GOT3 (cell line): Measurements from ENCODE around the gene DLEC1.
"Not testable (repeated sequence)": the region's sequence is repeated elsewhere in the genome, so short reads cannot be mapped to it uniquely, and the experiment has no call there.

Experiments used
- DNase-seq: peaks from one replicate; lab custom pipeline; 2025; ENCODE audit warnings: mixed read lengths; lab: John Stamatoyannopoulos, UW

Gene DLEC1

DNA sequence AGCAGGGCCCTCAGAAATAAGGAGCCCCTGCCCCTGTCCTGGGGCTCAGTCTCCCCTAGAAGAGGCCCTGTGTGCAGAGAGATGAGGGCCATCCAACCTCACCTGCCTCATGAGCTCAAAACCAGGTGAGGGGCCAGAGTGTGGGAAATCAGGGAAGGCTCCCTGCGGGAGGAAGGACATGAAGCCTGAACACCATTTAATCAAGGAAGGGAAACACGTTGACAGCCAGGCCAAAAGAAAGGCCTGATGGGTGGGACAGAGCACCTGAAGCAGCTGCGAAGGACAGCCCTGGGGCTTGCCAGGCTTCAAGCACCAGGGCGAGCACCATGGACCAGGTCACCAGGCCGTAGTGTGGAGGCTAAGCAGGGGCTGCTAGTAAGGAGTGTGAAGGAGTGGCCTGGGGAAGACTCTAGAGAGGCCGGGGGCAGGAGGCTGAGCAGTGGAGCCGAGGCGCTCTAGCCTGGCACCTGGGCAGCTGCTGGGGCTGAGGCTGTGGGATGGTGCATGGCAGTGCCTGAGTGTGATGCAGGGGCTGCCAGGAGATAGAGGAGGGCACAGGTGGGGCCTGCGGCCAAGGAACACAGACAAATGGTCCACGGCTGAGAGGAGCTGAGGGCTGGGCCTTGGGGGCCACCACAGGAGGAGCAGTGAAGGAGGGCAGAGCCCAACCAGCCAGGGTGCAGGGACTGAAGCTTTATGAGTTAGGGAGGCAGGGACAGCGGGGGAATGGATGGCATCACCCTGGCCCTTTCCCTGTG, 81.9 kb downstream of the DLEC1 start:
- DNase-seq: no peak

DNA sequence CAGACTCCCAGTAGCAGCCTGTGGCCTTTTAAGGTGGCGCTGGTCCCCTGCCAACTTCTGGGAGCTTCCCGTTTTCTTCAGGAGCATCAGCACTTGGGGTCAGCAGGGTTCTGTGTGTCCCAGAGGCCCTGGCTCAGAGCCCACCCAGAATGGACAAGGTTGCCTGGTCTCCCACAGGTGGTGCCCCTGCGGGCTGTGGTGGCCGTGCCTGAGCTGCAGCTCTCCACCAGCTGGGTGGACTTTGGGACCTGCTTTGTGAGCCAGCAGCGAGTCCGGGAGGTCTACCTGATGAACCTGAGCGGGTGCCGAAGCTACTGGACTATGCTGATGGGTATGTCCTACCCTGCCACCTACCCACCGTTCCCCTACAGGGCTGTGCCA, 82.4 kb downstream of the DLEC1 start:
- DNase-seq: no peak

DNA sequence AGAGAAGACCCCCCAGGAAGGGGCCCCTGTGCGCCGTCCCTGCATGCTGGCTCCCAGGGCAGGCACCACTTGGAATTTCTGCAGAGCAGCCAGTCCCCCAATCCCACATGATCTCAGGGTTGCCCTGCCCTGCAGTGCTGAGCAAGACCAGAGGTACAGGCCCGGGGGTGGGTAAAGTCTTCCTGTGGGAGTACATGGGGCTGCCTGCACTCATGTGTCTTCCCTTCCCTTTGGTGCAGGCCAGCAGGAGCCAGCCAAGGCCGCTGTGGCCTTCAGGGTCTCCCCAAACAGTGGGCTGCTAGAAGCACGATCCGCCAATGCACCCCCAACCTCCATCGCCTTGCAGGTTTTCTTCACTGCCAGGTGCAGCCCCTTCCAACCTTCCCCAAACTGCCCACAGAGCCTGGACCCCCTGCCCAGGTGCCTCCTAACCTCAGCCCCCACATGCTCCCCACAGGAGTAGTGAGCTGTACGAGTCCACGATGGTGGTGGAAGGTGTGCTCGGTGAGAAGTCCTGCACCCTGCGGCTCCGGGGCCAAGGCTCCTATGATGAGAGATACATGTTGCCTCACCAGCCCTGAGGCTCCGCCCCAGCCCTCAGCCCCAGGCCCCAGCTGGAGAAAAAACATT, 82.9 kb downstream of the DLEC1 start:
- no peak for DNase-seq

DNA sequence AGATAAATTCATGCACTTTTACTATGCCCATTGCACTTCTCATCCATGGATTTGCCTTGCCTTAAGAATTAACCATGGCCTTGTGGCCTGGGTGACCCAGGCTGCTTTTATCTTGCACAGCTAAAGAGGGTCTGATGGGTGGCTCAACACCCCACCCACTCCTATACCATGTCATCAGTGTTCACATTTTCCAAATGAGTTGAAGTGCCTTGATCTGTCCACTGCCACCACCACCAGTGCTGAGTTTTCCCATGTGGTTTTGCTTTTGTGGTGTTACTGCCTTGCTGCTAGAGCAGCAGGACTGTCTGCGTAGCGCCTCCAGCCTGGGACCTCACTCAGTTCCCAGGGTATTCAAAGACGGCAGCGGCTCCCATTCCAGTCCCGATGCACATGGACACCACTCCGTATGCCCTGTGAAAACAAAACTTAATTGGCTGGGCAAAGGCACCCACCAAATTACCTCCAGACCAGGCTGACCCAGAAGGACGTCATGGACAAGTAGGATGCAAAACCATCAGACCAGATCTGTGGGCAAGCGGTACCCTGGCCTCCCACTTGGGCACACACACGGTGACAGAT, 83.8 kb downstream of the DLEC1 start:
- DNase-seq: no peak

DNA sequence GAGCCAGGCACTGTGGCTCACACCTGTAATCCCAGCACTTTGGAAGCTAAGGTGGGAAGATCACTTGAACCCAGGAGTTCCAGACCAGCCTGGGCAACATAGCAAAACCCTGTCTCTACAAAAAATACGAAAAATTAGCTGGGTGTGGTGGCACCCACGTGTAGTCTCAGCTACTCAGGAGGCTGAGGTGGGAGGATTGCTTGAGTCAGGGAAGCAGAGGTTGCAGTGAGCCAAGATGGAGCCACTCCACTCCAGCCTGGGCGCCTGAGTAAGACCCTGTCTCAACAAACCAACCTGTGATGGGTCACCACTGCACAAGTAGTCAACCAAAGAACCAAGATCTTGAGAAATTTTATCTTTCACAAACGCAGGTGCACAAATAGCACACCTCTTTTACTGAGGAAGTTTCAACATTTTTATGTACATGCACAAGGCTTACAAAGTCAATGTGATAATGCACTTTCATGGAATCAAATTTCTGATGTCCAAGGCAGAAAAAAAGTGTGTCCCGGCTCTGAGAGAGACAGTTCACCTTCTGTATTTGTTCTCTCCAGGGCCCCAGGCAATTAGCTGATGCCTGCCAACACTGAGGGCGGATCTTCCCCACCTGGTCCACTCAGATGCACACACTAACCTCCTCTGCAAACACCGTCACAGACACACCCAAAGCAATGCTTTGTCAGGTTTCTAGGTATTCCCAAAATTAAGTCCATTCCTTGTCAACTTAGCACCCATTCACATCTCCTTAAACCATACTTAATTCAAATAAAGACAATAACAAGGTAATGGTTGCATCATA, 85.5 kb downstream of the DLEC1 start:
- DNase-seq: no peak

DNA sequence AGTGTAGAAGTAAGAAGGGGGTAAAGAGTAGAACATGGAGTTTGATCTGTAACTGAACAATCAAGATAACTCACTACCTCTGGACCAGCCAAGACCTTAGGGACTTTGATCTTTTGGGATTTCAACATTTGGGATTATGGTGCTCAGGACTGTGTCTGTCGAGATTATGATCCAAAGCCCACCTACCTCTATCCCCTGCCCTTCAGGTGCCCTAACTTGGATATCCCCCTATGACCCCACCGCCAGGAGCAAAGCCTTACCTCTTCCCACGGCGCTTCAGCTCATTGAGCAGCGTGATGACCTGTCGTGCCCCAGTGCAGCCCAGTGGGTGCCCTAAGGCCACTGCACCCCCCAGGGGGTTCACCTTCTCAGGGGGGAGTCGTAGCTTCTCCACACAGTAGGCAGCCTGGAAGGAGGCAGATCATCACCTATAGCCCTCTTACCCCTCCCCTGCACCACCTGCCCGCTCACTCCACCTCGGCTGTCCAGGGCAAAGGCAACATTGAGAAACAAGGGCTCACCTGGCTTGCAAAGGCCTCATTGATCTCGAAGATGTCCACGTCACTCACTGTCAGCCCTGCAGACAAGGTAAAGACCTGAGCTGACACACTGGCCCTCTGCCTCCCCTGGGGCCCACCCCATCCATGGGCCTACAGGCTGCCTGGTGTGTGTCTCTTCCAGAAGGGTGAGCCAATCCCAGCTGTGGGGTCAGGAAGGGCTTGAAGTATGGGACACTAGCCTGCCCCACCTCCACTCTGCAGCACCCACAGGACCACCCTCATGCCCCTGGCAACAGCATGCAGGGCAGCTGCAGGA, 86.5 kb downstream of the DLEC1 start:
- DNase-seq: no peak

DNA sequence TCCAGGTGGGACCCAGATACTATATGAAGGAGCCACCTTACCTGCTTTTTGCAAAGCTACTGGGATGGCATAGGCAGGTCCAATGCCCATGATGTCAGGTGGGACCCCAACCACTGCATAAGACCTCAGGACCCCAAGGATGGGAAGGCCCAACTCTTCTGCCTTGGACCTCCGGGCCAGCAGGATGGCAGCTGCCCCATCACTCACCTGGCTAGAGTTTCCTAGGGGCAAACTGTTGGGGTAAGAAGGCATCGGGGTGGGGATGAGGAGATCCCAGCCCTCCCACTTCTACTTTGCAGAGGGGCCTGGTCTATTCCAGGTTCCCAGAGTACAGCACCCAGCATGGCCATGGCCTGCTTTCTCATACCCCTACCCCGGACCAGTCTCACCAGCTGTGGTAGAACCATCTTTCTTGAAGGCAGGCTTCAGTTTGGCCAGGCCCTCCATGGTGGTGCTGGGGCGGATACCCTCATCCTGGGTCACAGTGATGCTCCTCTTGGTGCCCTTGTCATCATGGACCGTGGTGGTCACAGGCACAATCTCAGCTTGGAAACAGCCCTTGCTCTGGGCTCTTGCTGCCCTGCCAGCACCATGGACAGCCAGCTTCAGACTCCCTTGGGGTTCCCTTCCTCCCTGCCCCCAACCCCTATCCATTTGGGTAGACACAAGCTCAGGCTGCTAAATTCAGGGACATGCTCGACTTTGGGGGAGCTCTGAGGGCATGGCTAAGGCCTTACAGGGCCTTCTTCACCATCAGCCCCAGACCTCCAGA, 87.3 kb downstream of the DLEC1 start:
- no peak for DNase-seq

DNA sequence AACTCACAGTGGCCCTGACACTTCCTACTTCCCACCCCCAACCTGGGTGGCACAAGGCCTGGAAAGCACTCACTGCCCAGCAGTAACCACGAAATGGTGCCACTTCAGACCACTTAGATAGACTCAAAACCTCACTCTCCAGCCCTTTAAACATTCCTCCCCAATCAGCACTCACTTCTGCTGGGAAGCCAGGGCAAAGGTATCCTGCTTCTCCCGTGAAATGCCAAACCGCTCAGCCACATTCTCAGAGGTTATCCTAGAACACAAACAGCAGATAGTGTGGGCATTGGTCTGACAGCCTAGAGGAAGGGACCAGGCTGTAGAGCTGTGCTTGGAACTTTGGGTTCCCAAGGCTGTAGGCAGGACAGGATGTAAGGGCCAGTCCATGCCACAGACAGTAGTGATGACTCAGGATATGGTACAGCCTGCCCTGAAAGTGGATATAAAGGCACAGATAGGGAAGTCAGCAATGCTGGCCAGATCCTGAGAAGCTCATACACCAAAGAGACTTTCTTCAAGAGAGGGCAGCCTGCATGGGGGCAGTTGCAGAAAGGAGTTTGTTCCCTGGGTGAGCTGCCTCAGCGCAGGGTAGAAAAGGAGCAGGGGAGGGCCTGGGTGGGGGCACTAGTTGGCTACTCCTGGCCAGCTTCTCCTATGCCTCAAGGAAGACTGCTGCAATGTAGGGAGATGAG, 88.7 kb downstream of the DLEC1 start:
- DNase-seq: no peak

DNA sequence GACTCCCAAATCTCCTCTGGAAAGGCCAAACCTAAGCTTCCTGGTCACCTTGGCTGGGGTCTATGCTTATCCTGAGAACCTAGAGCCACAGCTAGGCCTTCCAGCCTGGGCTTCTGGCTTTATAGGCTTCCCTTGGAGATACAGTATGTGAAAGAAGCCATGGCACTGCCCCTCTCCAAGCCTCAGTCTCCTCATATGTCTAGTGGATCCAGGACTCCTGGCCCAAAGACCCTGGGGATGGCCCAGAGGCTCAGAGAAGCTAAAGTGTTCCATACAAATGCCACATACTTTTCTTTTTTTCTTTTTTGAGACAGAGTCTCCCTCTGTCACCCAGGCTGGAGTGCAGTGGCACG, 89.3 kb downstream of the DLEC1 start:
- DNase-seq: no peak

DNA sequence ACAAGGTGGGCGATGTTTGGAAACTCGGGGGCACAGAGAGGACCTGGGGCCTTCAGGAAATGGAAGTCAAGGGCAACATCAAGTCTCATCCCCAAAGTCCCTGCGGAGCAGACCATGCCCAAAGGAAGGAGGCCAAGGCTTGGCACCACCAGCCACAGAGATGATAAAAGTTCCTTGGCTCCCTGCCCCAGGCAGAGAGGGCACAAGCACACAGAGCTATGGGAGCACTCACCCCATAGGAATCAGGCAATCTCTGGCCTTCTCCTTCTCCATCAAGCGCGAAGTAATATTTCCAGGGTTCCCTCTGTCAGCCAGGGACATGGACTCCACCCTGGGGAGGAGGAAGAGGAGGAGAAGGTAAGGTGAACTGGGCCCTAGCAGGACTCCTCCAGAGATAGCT, 90.0 kb downstream of the DLEC1 start:
- no peak for DNase-seq

DNA sequence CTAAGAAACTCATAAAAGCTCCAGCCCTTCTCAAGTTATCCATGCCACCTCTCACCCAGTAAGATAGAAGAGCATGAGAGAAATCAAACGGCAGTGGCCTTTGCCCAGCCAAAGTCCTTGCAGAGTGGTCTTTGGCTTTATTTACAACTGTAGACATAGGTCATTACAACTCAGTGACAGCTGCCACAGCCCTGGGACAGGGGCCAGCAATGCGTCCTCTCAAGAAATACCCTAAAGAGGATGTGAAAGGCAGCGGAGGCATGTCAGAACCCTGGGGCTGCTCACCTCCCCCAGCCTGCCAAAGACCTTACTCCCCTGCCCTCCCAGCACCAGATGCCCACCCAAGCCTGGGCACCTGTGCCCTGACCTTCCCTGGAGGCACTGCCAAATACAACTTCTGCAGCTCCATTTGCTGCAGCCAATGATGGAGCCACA, 91.6 kb downstream of the DLEC1 start:
- no peak for DNase-seq

DNA sequence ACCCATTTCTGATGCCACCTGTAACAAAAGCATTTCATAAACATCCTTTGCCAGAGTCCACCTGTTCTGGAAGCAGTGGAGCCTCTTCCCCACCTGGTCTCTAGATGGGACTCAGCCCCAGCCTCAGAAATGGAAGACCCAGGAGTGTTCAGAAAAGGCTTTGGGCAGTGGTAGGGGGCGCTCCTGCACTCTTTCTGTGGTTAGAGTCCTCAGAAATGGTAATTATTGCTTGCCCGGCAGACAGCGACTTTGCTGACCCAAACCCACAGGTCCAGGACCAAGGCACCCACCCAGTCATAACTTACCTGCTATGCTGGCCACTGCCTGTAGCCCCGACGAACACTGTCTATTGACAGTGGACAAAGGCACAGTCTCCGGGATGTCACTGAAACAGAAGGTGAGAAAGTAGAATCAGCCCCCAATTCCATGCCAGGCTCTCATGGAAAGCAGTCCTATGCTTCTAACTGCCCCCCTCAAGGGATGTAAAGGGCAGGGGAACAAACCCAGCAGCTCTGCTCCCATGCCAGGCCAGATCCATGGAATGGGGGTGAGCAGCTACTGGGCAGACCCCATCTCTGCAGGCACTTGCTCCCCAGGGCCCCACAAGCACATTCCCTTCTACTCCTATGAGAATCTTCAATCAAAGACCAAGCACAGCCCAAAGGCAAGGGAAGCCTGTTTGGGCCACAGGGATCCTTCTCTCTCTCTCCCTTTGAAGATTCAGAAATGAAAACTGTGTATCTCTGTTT, 92.8 kb downstream of the DLEC1 start:
- DNase-seq: no peak

DNA sequence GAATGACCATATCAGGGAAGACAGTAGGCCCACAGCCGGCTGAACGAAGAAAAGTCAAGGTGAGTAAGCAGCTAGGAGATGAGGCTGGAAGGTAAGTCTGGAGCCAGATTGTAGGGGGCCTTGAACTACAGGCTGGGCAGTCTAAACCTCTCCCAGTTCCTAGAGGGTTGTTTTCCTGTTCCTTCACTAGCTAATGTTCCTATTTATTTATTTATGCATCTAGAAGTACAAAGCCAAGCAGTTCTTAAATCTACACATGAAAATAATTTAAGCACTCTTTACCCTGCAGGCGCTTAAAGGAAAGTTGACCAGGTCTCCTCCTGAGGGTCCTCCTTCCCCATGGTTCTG, 94.2 kb downstream of the DLEC1 start:
- no peak for DNase-seq

DNA sequence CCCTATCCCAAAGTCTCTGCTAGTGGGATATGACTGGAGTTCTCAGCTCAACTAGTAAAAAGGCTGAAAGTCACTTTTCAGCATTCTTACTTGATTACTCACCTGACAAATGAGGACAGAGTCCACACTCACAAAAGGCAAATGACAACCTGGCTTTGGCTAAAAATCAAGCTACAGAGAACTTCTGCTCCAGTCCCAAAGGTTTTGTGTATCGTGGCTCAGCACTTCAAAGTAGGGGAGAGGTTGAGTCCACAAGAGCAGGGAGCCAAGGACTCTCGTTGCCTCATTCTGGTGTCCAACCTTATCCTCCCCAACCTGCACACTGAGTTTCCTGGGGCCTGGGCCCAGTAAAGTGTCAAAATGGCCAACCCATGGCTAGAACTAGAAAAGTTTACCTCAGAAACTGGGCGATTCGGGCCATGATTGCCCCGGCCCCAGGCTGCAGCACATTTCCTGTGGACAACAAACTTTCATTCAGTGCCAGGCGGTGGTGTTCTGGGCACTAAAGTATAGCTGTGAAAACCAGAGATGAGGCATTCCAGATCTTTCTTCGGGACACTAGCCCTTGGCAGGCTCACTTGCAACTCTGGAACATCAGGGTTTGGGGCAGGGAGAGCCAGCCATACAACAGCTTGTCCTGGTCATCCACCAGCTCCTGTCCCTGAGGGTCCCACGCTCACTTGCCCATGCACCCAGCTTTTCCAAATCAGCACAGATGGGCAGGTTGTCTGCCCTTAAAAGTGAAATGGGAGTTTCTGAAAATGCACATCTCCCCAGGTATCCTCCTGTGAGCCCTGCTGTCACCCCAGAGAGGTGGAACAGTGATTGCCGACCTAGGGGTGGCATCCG, 94.8 kb downstream of the DLEC1 start:
- DNase-seq: no peak

DNA sequence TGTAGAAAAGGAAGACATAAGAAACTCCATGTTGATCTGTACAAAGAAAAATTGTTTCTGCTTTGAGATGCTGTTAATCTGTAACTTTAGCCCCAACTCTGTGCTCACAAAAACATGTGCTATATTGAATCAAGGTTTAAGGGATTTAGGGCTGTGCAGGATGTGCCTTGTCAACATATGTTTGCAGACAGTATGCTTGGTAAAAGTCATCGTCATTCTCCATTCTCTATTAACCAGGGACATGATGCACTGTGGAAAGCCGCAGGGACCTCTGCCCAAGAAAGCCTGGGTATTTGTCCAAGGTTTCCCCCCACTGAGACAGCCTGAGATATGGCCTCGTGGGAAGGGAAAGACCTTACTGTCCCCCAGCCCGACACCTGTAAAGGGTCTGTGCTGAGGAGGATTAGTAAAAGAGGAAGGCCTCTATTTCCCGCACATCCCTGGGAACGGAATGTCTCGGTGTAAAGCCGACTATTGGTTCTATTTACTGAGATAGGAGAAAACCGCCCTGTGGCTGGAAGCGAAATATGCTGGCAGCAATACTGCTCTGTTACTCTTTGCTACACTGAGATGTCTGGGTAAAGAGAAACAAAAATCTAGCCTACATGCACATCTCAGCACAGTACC, 95.6 kb downstream of the DLEC1 start:
- not testable (repeated sequence) for DNase-seq

DNA sequence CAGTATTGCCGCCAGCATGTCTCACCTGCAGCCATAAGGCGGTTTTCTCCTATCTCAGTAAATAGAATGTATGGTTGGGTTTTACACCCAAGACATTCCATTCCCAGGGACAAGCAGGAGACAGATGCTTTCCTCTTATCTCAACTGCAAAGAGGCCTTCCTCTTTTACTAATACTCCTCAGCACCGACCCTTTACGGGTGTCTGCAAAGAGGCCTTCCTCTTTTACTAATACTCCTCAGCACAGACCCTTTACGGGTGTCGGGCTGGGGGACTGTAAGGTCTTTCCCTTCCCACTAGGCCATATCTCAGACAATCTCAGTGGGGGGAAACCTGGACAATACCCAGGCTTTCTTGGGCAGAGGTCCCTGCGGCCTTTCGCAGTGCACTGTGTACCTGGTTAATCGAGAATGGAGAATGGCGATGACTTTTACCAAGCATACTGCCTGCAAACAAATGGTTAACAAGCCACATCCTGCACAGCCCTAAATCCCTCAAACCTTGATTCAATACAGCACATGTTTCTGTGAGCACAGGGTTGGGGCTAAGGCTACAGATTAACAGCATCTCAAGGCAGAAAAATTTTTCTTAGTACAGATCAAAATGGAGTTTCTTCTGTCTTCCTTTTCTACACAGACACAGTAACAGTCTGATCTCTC, 96.7 kb downstream of the DLEC1 start:
- DNase-seq: not testable (repeated sequence)

DNA sequence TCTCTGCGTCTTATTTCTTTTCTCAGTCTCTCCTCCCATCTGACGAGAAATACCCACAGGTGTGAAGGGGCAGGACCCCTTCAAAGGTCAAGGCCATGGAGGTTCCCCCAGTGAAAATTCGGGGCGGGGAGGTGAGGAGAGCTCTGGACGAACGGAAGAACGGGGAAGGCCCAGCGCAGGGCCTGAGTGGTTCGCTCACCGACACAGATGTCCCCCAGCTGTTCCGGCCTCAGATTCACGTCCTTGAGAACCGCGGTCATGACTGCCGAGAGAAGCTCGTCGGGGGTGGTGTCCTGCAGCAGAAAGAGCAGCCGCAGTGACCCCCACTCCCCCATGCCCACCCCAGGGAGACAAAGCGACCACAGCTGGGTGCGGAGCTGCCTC, 97.4 kb downstream of the DLEC1 start:
- no peak for DNase-seq
